Uterus (tissue), 2 donors: ENCODE data around the gene ZNF423.

Experiments used
- POLR2A ChIP-seq, 2 donors: fragments of 450-650 bp; IDR thresholded peaks; one replicate each; pipeline ENCODE4 v1.6.1; 2016; ENCODE audit warnings: antibody characterized with exemption in 2 of 2, mild to moderate bottlenecking in 1 of 2, moderate library complexity in 1 of 2
- TF ChIP-seq, protein P1 (sequence below), 4 experiments: fragments of 200-600 bp in 2 of 4; fragments of 450-650 bp in 2 of 4; sonication (generic) in 2 of 4; IDR thresholded peaks; one replicate each; pipeline ENCODE4 v1.5.1; 2016 to 2019; ENCODE audit warnings: antibody characterized with exemption in 4 of 4, mild to moderate bottlenecking in 2 of 4, moderate library complexity in 1 of 4

DNA sequence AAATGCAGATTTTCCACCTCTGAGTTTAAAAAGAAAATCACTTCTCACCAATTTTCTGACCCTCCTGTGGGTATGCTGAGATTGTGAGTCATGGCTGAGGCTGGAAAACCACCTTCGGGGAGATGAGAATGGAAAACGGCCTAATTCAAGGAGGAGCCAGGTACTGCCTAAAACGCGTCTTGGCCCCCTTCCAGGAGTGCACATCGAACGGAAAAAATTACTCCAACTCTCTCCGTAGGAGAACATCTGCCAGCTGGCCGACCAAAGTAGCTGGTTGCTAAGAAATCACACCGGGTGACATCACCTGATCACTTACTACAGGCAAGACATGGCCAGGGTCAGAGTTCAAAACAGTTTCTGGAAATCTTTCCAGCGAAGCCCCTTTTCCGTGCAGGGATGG lies 107.6 kb downstream of the ZNF423 start:
- TF ChIP-seq, protein P1, sequence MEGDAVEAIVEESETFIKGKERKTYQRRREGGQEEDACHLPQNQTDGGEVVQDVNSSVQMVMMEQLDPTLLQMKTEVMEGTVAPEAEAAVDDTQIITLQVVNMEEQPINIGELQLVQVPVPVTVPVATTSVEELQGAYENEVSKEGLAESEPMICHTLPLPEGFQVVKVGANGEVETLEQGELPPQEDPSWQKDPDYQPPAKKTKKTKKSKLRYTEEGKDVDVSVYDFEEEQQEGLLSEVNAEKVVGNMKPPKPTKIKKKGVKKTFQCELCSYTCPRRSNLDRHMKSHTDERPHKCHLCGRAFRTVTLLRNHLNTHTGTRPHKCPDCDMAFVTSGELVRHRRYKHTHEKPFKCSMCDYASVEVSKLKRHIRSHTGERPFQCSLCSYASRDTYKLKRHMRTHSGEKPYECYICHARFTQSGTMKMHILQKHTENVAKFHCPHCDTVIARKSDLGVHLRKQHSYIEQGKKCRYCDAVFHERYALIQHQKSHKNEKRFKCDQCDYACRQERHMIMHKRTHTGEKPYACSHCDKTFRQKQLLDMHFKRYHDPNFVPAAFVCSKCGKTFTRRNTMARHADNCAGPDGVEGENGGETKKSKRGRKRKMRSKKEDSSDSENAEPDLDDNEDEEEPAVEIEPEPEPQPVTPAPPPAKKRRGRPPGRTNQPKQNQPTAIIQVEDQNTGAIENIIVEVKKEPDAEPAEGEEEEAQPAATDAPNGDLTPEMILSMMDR (IDR thresholded peaks at IDR 0.05), result no peak
- no peak for TF ChIP-seq POLR2A (IDR thresholded peaks at IDR 0.05)
